Smooth muscle cell (in vitro differentiated cells): ENCODE data around the gene BBS4. TPM values are rescaled to one million over a fixed set of nuclear protein-coding genes. Genes with fewer than 3 reads are reported as not detected.

Experiments used
- DNase-seq: peaks from one replicate; lab custom pipeline; 2025; ENCODE audit not compliant: unreplicated experiment; lab: John Stamatoyannopoulos, UW
- H2AFZ ChIP-seq: fragments of 200-600 bp; sonication (generic); 2 replicates; pipeline ENCODE4 v1.6.0; 2016; ENCODE audit warnings: antibody characterized with exemption, low read depth, mild to moderate bottlenecking
- H3F3A ChIP-seq: fragments of 200-600 bp; sonication (generic); 2 replicates; pipeline ENCODE4 v1.6.0; 2017; ENCODE audit warnings: antibody characterized with exemption, low read depth
- H3K27ac ChIP-seq: fragments of 200-600 bp; sonication (generic); 2 replicates; pipeline ENCODE4 v1.5.1; 2016; ENCODE audit warnings: low read depth, mild to moderate bottlenecking
- H3K27me3 ChIP-seq: fragments of 200-600 bp; sonication (generic); 2 replicates; pipeline ENCODE4 v1.6.1; 2016; ENCODE audit warnings: low read depth, mild to moderate bottlenecking
- H3K36me3 ChIP-seq: fragments of 200-600 bp; sonication (generic); 2 replicates; pipeline ENCODE4 v1.5.1; 2016; ENCODE audit warnings: low read depth
- H3K4me1 ChIP-seq: fragments of 200-600 bp; sonication (generic); 2 replicates; pipeline ENCODE4 v1.5.1; 2016; ENCODE audit warnings: low read depth
- H3K4me2 ChIP-seq: fragments of 200-600 bp; sonication (generic); 2 replicates; pipeline ENCODE4 v1.6.0; 2016; ENCODE audit warnings: mild to moderate bottlenecking
- H3K4me3 ChIP-seq: fragments of 200-600 bp; sonication (generic); 2 replicates; pipeline ENCODE4 v1.5.1; 2016; ENCODE audit warnings: mild to moderate bottlenecking
- H3K79me2 ChIP-seq: fragments of 200-600 bp; sonication (generic); 2 replicates; pipeline ENCODE4 v1.6.0; 2016; ENCODE audit warnings: low read depth, mild to moderate bottlenecking
- H3K9ac ChIP-seq: fragments of 200-600 bp; sonication (generic); 2 replicates; pipeline ENCODE4 v1.6.0; 2016; ENCODE audit warnings: low read depth
- H3K9me3 ChIP-seq: fragments of 200-600 bp; sonication (generic); replicated peaks from 2 replicates; pipeline ENCODE4 v1.5.1; 2016; ENCODE audit warnings: low read depth
- H4K20me1 ChIP-seq: fragments of 200-600 bp; sonication (generic); 2 replicates; pipeline ENCODE4 v1.6.0; 2016; ENCODE audit warnings: low read depth
- WGBS: methylation state at CpG from one replicate; pipeline ENCODE4 v1.1.7; 2016; ENCODE audit warnings: low lambda C conversion rate; 5-methylcytosine and 5-hydroxymethylcytosine counted together
- polyA plus RNA-seq: library from polyadenylated mRNA; unstranded; fragments of >200 nt; fragmentation: Nextera tagmentation; extraction: Ambion mirVana; gene quantifications from 2 replicates; pipeline ENCODE4 v1.2.1, GENCODE V29; 2016
- total RNA-seq: library from RNA; depleted of rRNA; stranded (reverse); fragments of >200 nt; gene quantifications from 2 replicates; pipeline ENCODE4 v1.2.3, GENCODE V29; 2014
- TF ChIP-seq, protein P1 (sequence below): fragments of 200-600 bp; sonication (generic); IDR thresholded peaks from 2 replicates; pipeline ENCODE4 v1.5.1; 2017; ENCODE audit warnings: borderline replicate concordance, mild to moderate bottlenecking, antibody characterized with exemption; ENCODE audit not compliant: insufficient read depth, poor library complexity, severe bottlenecking

BBS4 gene
- total and polyA plus RNA-seq, 2 experiments from 2014 or later, result 23.0 to 88.2 TPM

GRCh38 chr15:72685301-72685924 is 594 bp upstream of the BBS4 start:
- H2AFZ ChIP-seq, result peak overlapping the region; percentile 93
- peaks cover 6% of the 10 kb centered on the region for H3K4me1 ChIP-seq
- peak overlapping the region; percentile 87 for H3K4me2 ChIP-seq
- TF ChIP-seq, protein P1, sequence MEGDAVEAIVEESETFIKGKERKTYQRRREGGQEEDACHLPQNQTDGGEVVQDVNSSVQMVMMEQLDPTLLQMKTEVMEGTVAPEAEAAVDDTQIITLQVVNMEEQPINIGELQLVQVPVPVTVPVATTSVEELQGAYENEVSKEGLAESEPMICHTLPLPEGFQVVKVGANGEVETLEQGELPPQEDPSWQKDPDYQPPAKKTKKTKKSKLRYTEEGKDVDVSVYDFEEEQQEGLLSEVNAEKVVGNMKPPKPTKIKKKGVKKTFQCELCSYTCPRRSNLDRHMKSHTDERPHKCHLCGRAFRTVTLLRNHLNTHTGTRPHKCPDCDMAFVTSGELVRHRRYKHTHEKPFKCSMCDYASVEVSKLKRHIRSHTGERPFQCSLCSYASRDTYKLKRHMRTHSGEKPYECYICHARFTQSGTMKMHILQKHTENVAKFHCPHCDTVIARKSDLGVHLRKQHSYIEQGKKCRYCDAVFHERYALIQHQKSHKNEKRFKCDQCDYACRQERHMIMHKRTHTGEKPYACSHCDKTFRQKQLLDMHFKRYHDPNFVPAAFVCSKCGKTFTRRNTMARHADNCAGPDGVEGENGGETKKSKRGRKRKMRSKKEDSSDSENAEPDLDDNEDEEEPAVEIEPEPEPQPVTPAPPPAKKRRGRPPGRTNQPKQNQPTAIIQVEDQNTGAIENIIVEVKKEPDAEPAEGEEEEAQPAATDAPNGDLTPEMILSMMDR, result no peak
- H3K9ac ChIP-seq, result peak overlapping the region; percentile 70
- peak overlapping the region; percentile 87 for H3K27ac ChIP-seq
- H3K79me2 ChIP-seq, result peaks cover 22% of the 10 kb centered on the region
- no peaks in the 10 kb centered on the region for H3K9me3 ChIP-seq
- peaks cover 4% of the 10 kb centered on the region for H3K27me3 ChIP-seq
- H3K4me3 ChIP-seq, result peak overlapping the region; percentile 71
- H3F3A ChIP-seq, result no peaks in the 10 kb centered on the region
- no peaks in the 10 kb centered on the region for H3K36me3 ChIP-seq
- DNase-seq, result no peak
- H4K20me1 ChIP-seq, result peaks cover under 1% of the 10 kb centered on the region
- 23% methylated on average over 23 of the region's 23 CpGs for WGBS

GRCh38 chr15:72688697-72689096 is 2.7 kb downstream of the BBS4 start:
- WGBS, result 98% methylated on average over 5 of the region's 5 CpGs
- H3K27ac ChIP-seq, result no peak overlapping the region
- peaks cover 6% of the 10 kb centered on the region for H3K4me1 ChIP-seq
- no peak overlapping the region for H3K9ac ChIP-seq
- H2AFZ ChIP-seq, result no peak overlapping the region
- no peak overlapping the region for H3K4me3 ChIP-seq
- no peaks in the 10 kb centered on the region for H3K36me3 ChIP-seq
- TF ChIP-seq, protein P1, result no peak
- peaks cover 14% of the 10 kb centered on the region for H4K20me1 ChIP-seq
- no peaks in the 10 kb centered on the region for H3F3A ChIP-seq
- H3K9me3 ChIP-seq, result no peaks in the 10 kb centered on the region
- DNase-seq, result no peak
- H3K79me2 ChIP-seq, result peaks cover 28% of the 10 kb centered on the region
- H3K27me3 ChIP-seq, result no peaks in the 10 kb centered on the region
- no peak overlapping the region for H3K4me2 ChIP-seq

- WGBS, result 96% methylated on average over 5 of the region's 5 CpGs
- no peak overlapping the region for H3K9ac ChIP-seq
- no peaks in the 10 kb centered on the region for H3F3A ChIP-seq
- H3K4me2 ChIP-seq, result no peak overlapping the region
- TF ChIP-seq, protein P1, result no peak
- H3K36me3 ChIP-seq, result no peaks in the 10 kb centered on the region
- no peak overlapping the region for H2AFZ ChIP-seq
- peaks cover 31% of the 10 kb centered on the region for H3K79me2 ChIP-seq
- no peak overlapping the region for H3K27ac ChIP-seq
- H3K9me3 ChIP-seq, result no peaks in the 10 kb centered on the region
- H3K4me1 ChIP-seq, result no peaks in the 10 kb centered on the region
- DNase-seq, result no peak
- no peaks in the 10 kb centered on the region for H3K27me3 ChIP-seq
- H4K20me1 ChIP-seq, result peaks cover 28% of the 10 kb centered on the region
- H3K4me3 ChIP-seq, result no peak overlapping the region
These were observed 4.9 kb downstream of the BBS4 start for GRCh38 chr15:72690938-72691337.

DNA sequence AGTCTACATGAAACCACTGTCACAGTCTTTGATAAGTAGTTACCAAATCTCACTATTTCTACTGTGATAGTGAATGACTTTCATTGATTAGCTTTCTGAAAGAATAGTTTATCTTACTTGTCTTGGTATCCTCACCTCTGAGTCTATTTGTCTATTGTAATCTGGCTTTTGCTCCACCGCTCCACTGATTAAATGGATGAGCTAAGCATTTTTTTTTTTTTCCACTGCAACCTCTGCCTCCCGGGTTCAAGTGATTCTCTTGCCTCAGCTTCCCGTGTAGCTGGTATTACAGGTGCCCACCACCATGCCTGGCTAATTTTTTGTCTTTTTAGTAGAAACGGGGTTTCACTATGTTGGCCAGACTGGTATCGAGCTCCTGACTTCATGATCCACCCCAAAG is 12.9 kb downstream of the BBS4 start:
- H3K9ac ChIP-seq, result no peak overlapping the region
- peaks cover 58% of the 10 kb centered on the region for H4K20me1 ChIP-seq
- H3K4me2 ChIP-seq, result no peak overlapping the region
- DNase-seq, result no peak
- H3K27ac ChIP-seq, result no peak overlapping the region
- no peaks in the 10 kb centered on the region for H3K36me3 ChIP-seq
- H3K79me2 ChIP-seq, result peaks cover under 1% of the 10 kb centered on the region
- H3F3A ChIP-seq, result no peaks in the 10 kb centered on the region
- no peak overlapping the region for H2AFZ ChIP-seq
- H3K9me3 ChIP-seq, result no peaks in the 10 kb centered on the region
- H3K4me3 ChIP-seq, result no peak overlapping the region
- no peaks in the 10 kb centered on the region for H3K4me1 ChIP-seq
- 93% methylated on average over 5 of the region's 5 CpGs for WGBS
- no peaks in the 10 kb centered on the region for H3K27me3 ChIP-seq
- TF ChIP-seq, protein P1, result no peak
